SK-N-MC (cell line): ENCODE measurements around the gene VWA7.

ENCODE experiments used
- EZH2 ChIP-seq: fragments of 200-600 bp; sonication (generic); IDR thresholded peaks from one replicate; pipeline ENCODE4 v1.6.1; 2017; ENCODE audit warnings: antibody characterized with exemption
- FOXP2 ChIP-seq: optimal IDR thresholded peaks from 2 replicates; pipeline ENCODE3; 2011; ENCODE audit warnings: mild to moderate bottlenecking, moderate library complexity; ENCODE audit not compliant: insufficient read depth; ENCODE audit errors: extremely low read length, control extremely low read depth
- POLR2AphosphoS5 ChIP-seq: IDR thresholded peaks from 2 replicates; pipeline ENCODE4 v1.6.1; 2012; ENCODE audit warnings: mild to moderate bottlenecking, low read depth, low read length, borderline replicate concordance

DNA sequence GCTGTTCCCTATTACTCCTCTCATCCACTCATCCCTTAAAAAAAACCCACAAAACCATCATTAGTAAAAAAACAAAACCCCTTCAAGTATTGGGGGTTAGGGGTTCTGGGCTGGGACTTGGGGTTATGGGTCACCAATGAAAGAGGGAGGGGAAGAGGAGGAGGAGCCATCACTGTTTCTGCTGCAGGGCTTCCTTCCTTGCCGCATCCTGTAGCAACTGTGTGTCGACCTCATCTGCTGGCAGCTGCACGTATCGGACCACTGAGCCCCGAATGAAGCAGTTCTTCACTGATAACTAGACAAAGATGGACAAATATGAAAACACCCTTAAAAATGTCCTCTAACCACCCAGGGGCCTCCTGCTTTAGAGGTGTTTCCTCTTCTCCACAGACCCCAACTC, 20.5 kb upstream of the VWA7 start:
- TF ChIP-seq EZH2 (no peak), POLR2AphosphoS5 (no peak), FOXP2 (no peak)
